Testis (tissue), 3 donors: Measurements from ENCODE around the gene ALG10B. TPM values are rescaled to one million over a fixed set of nuclear protein-coding genes. Genes with fewer than 3 reads are reported as not detected.

ENCODE experiments used
- DNase-seq: peaks from one replicate; pipeline ENCODE4 v3.0.0-alpha.2; 2019
- H3K27ac ChIP-seq, 2 donors: fragments of 200-600 bp; sonication (generic); one replicate each; pipeline ENCODE4 v1.5.1; 2019
- H3K27me3 ChIP-seq: fragments of 200-600 bp; sonication (generic); one replicate; pipeline ENCODE4 v1.5.1; 2019
- H3K36me3 ChIP-seq: fragments of 200-600 bp; sonication (generic); one replicate; pipeline ENCODE4 v1.5.1; 2017; ENCODE audit warnings: low read depth; ENCODE audit errors: missing control alignments
- H3K4me1 ChIP-seq: fragments of 200-600 bp; sonication (generic); one replicate; pipeline ENCODE4 v1.5.1; 2019
- H3K4me3 ChIP-seq, 2 donors: fragments of 200-600 bp; sonication (generic); one replicate each; pipeline ENCODE4 v1.5.1; 2017 to 2019
- H3K9me3 ChIP-seq: fragments of 200-600 bp; sonication (generic); one replicate; pipeline ENCODE4 v1.5.1; 2017
- CTCF ChIP-seq, 3 experiments: fragments of 450-650 bp in 2 of 3; fragments of 200-600 bp in 1 of 3; sonication (generic) in 1 of 3; IDR thresholded peaks; one replicate each; pipeline ENCODE4 v1.5.1; 2016 to 2019; ENCODE audit warnings: antibody characterized with exemption in 3 of 3, mild to moderate bottlenecking in 2 of 3, moderate library complexity in 1 of 3
- POLR2A ChIP-seq: fragments of 450-650 bp; IDR thresholded peaks from one replicate; pipeline ENCODE4 v1.6.1; 2017; ENCODE audit warnings: antibody characterized with exemption, mild to moderate bottlenecking, moderate library complexity
- intact Hi-C: fragments of 100-400 bp; cut with DNase I; formaldehyde crosslinking; loops from one replicate; pipeline ENCODE4 v1.15.1; 2023; ENCODE audit warnings: low total_unique reads
- polyA plus RNA-seq: library from polyadenylated mRNA; stranded (reverse); fragments of 350-450 nt; fragmentation: Illumina TruSeq; extraction: RNeasy Lipid Tissue Mini Kit (QIAGEN cat#74804); gene quantifications from one replicate; pipeline ENCODE4 v1.2.3, GENCODE V29; 2014; ENCODE audit warnings: low read depth, low replicate concordance; ENCODE audit not compliant: insufficient read depth
- small RNA-seq, 2 donors: library from RNA; depleted of rRNA; stranded (forward); fragments of <200 nt; gene quantifications; one replicate each; pipeline ENCODE3, GENCODE V24; 2016
- total RNA-seq, 2 donors: library from RNA; depleted of rRNA; stranded (reverse); fragments of >200 nt; gene quantifications; one replicate each; pipeline ENCODE4 v1.2.3, GENCODE V29; 2016

Gene ALG10B
- total and polyA plus RNA-seq, 3 donors from 2014 or later: 6.5 to 9.4 (median 7.4) TPM

- no peaks in the 10 kb centered on the region for H3K27me3 ChIP-seq
- H3K36me3 ChIP-seq: no peaks in the 10 kb centered on the region
- no peaks in the 10 kb centered on the region for H3K4me1 ChIP-seq
- H3K9me3 ChIP-seq: no peaks in the 10 kb centered on the region
- H3K27ac ChIP-seq: no peak overlapping the region
- no peak for TF ChIP-seq POLR2A
- TF ChIP-seq CTCF (IDR thresholded peaks at IDR 0.05): no peak
- intact Hi-C loops: no loop called here
- no peak overlapping the region for H3K4me3 ChIP-seq
- DNase-seq: no peak
Observed at GRCh38 chr12:38374751-38375150, 58.2 kb downstream of the ALG10B start.

Small RNA genes within 50 kb of the gene (small RNA-seq; reads per million reads assigned to genes)
- gene RF00019: 0 reads per million in 2 donors
